A673 (cell line): ENCODE measurements around the gene POU2AF1. TPM values are rescaled to one million over a fixed set of nuclear protein-coding genes. Genes with fewer than 3 reads are reported as not detected.

Experiments used
- BruUV-seq: library from RNA; stranded (reverse); fragments of 400-500 nt; replicated peaks from 2 replicates; lab custom pipeline; 2021; lab: Mats Ljungman, UMichigan
- CTCF ChIA-PET: fragments of 300-600 bp; sonication (Branson Sonifier 250); formaldehyde crosslinking; loops from one replicate; lab custom pipeline; 2022; ENCODE audit warnings: antibody characterized with exemption; lab: Charles Lee
- POLR2A ChIA-PET: fragments of 300-600 bp; sonication (Branson Sonifier 250); formaldehyde crosslinking; loops from one replicate; lab custom pipeline; 2022; ENCODE audit warnings: antibody characterized with exemption; ENCODE audit not compliant: low non-redundant PET; lab: Charles Lee
- DNase-seq: peaks from one replicate; pipeline ENCODE4 v3.0.0-alpha.2; 2015; ENCODE audit warnings: low spot score
- H3K27ac ChIP-seq: fragments of 200-600 bp; sonication (generic); 2 replicates; pipeline ENCODE4 v1.5.1; 2016; ENCODE audit warnings: mixed run types, low read depth, mild to moderate bottlenecking, mixed read lengths, antibody characterized with exemption, low read length; ENCODE audit not compliant: poor library complexity, severe bottlenecking
- H3K27me3 ChIP-seq: fragments of 200-600 bp; sonication (generic); replicated peaks from 2 replicates; pipeline ENCODE4 v1.6.1; 2017; ENCODE audit warnings: mixed run types, low read depth, mild to moderate bottlenecking, mixed read lengths, antibody characterized with exemption, low read length; ENCODE audit not compliant: insufficient read depth, poor library complexity
- H3K36me3 ChIP-seq: fragments of 200-600 bp; sonication (generic); 2 replicates; pipeline ENCODE4 v1.6.1; 2016; ENCODE audit warnings: mixed run types, mild to moderate bottlenecking, mixed read lengths, antibody characterized with exemption, low read length; ENCODE audit not compliant: insufficient read depth, poor library complexity, severe bottlenecking
- H3K4me1 ChIP-seq: fragments of 200-600 bp; sonication (generic); 2 replicates; pipeline ENCODE4 v1.6.1; 2017; ENCODE audit warnings: mixed run types, mild to moderate bottlenecking, mixed read lengths, antibody characterized with exemption, low read length; ENCODE audit not compliant: insufficient read depth, poor library complexity, severe bottlenecking
- H3K4me3 ChIP-seq: fragments of 200-600 bp; sonication (generic); 2 replicates; pipeline ENCODE4 v1.5.1; 2016; ENCODE audit warnings: low read depth, mixed run types, mild to moderate bottlenecking, mixed read lengths, low read length; ENCODE audit not compliant: poor library complexity, severe bottlenecking
- H3K9me3 ChIP-seq: fragments of 200-600 bp; sonication (generic); 2 replicates; pipeline ENCODE4 v1.6.1; 2016; ENCODE audit warnings: mixed run types, low read depth, mild to moderate bottlenecking, mixed read lengths, antibody characterized with exemption, low read length; ENCODE audit not compliant: poor library complexity, severe bottlenecking
- EZH2 ChIP-seq: fragments of 200-600 bp; sonication (generic); IDR thresholded peaks from 2 replicates; pipeline ENCODE4 v1.6.1; 2017; ENCODE audit warnings: borderline replicate concordance, low read depth, mild to moderate bottlenecking, mixed read lengths, antibody characterized with exemption, low read length; ENCODE audit not compliant: poor library complexity, severe bottlenecking
- intact Hi-C: fragments of 100-400 bp; cut with micrococcal nuclease; formaldehyde crosslinking; loops from one replicate; pipeline ENCODE4 v1.10.0; 2022; ENCODE audit not compliant: unreplicated experiment
- total RNA-seq: library from RNA; stranded (reverse); gene quantifications from 2 replicates; pipeline ENCODE4 v1.2.3, GENCODE V29; 2021
- TF ChIP-seq, protein P1 (sequence below): fragments of 300-800, 200-600 bp; sonication (generic); conservative IDR thresholded peaks from 2 replicates; pipeline ENCODE4 v1.5.1; 2017; ENCODE audit warnings: low read depth, mild to moderate bottlenecking, antibody characterized with exemption, low read length, moderate library complexity, mixed read lengths

POU2AF1 gene
- total RNA-seq, 1 experiment from 2014 or later = not detected

- no peak for TF ChIP-seq EZH2
- TF ChIP-seq, protein P1, sequence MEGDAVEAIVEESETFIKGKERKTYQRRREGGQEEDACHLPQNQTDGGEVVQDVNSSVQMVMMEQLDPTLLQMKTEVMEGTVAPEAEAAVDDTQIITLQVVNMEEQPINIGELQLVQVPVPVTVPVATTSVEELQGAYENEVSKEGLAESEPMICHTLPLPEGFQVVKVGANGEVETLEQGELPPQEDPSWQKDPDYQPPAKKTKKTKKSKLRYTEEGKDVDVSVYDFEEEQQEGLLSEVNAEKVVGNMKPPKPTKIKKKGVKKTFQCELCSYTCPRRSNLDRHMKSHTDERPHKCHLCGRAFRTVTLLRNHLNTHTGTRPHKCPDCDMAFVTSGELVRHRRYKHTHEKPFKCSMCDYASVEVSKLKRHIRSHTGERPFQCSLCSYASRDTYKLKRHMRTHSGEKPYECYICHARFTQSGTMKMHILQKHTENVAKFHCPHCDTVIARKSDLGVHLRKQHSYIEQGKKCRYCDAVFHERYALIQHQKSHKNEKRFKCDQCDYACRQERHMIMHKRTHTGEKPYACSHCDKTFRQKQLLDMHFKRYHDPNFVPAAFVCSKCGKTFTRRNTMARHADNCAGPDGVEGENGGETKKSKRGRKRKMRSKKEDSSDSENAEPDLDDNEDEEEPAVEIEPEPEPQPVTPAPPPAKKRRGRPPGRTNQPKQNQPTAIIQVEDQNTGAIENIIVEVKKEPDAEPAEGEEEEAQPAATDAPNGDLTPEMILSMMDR = no peak
- Histone ChIP-seq H3K27ac (no peak overlapping the region), H3K4me1 (peaks cover 13% of the 10 kb centered on the region), H3K27me3 (no peaks in the 10 kb centered on the region), H3K36me3 (no peaks in the 10 kb centered on the region), H3K9me3 (no peaks in the 10 kb centered on the region), H3K4me3 (no peak overlapping the region)
- ChIA-PET POLR2A (no interaction called here), CTCF (no interaction called here)
- no TSS peak for BruUV-seq
- intact Hi-C loops = no loop called here
- DNase-seq = no peak
Measured at GRCh38 chr11:111355101-111355500, 24.0 kb downstream of the POU2AF1 start.

- Histone ChIP-seq H3K36me3 (no peaks in the 10 kb centered on the region), H3K9me3 (no peaks in the 10 kb centered on the region), H3K27ac (no peak overlapping the region), H3K27me3 (no peaks in the 10 kb centered on the region), H3K4me3 (no peak overlapping the region), H3K4me1 (peaks cover 13% of the 10 kb centered on the region)
- DNase-seq = no peak
- ChIA-PET POLR2A (no interaction called here), CTCF (no interaction called here)
- no TSS peak for BruUV-seq
- intact Hi-C loops = no loop called here
- TF ChIP-seq, protein P1 = no peak
- TF ChIP-seq EZH2 = no peak
Measured at GRCh38 chr11:111354601-111354891, 24.5 kb downstream of the POU2AF1 start.

GRCh38 chr11:111353776-111354600 lies 25.1 kb downstream of the POU2AF1 start:
- intact Hi-C loops = no loop called here
- peaks cover 13% of the 10 kb centered on the region for H3K4me1 ChIP-seq
- BruUV-seq = no TSS peak
- ChIA-PET POLR2A (no interaction called here), CTCF (no interaction called here)
- TF ChIP-seq EZH2 = no peak
- TF ChIP-seq, protein P1 = no peak
- no peak overlapping the region for H3K27ac ChIP-seq
- H3K27me3 ChIP-seq = no peaks in the 10 kb centered on the region
- no peaks in the 10 kb centered on the region for H3K36me3 ChIP-seq
- H3K4me3 ChIP-seq = no peak overlapping the region
- no peak for DNase-seq
- no peaks in the 10 kb centered on the region for H3K9me3 ChIP-seq
